Kidney (tissue), 14 donors: ENCODE data around the gene B3GNT7. TPM values are rescaled to one million over a fixed set of nuclear protein-coding genes. Genes with fewer than 3 reads are reported as not detected.

Experiments used
- DNase-seq, 5 donors: peaks; one replicate each; pipeline ENCODE4 v3.0.0-alpha.2; 2013 to 2020
- FAIRE-seq: peaks from 2 replicates; lab custom pipeline; 2012; peaks lifted over from hg19 to GRCh38; lab: Jason Lieb, UNC
- H3K27ac ChIP-seq, 2 donors: one replicate each; pipeline ENCODE4 v1.7.0; 2013; ENCODE audit warnings: low read depth in 2 of 2, low read length in 2 of 2, inconsistent platforms in 1 of 2
- H3K27me3 ChIP-seq: one replicate; pipeline ENCODE4 v1.7.1; 2013; ENCODE audit warnings: low read length, inconsistent platforms; ENCODE audit not compliant: control insufficient read depth, insufficient read depth
- H3K36me3 ChIP-seq, 3 donors: one replicate each; pipeline versions ENCODE4 v1.7.0 to v1.7.1; 2013; ENCODE audit warnings: low read length in 3 of 3, control low read depth in 1 of 3, inconsistent platforms in 1 of 3; ENCODE audit not compliant: insufficient read depth in 3 of 3, control insufficient read depth in 2 of 3
- H3K4me1 ChIP-seq, 3 donors: one replicate each; pipeline versions ENCODE4 v1.7.0 to v1.7.1; 2013; ENCODE audit warnings: low read length in 3 of 3, inconsistent platforms in 1 of 3, low read depth in 1 of 3; ENCODE audit not compliant: control insufficient read depth in 2 of 3, insufficient read depth in 2 of 3
- H3K4me3 ChIP-seq, 3 donors: one replicate each; pipeline versions ENCODE4 v1.7.0 to v1.8.1; 2013; ENCODE audit warnings: low read length in 3 of 3, control low read depth in 1 of 3, inconsistent platforms in 1 of 3
- H3K9ac ChIP-seq, 3 donors: one replicate each; pipeline versions ENCODE4 v1.7.0 to v1.7.1; 2013; ENCODE audit warnings: low read length in 3 of 3, control low read depth in 1 of 3, inconsistent platforms in 1 of 3
- H3K9me3 ChIP-seq, 3 donors: one replicate each; pipeline versions ENCODE4 v1.7.0 to v1.7.1; 2013; ENCODE audit warnings: low read length in 3 of 3, control low read depth in 1 of 3, inconsistent platforms in 1 of 3; ENCODE audit not compliant: control insufficient read depth in 2 of 3, insufficient read depth in 1 of 3
- intact Hi-C: fragments of 100-400 bp; cut with DNase I; formaldehyde crosslinking; loops from one replicate; pipeline ENCODE4 v1.11.1; 2022
- polyA plus RNA-seq: library from polyadenylated mRNA; stranded (reverse); fragments of 350-450 nt; fragmentation: Illumina TruSeq; extraction: RNeasy Lipid Tissue Mini Kit (QIAGEN cat#74804); gene quantifications from one replicate; pipeline ENCODE4 v1.2.3, GENCODE V29; 2014; ENCODE audit warnings: low read depth, low replicate concordance; ENCODE audit not compliant: insufficient read depth
- total RNA-seq: library from RNA; stranded (reverse); fragmentation: NEBNext Ultra II Directional; extraction: Animal tissue kit (Norgen Biotek cat#: 25700); gene quantifications from one replicate; pipeline ENCODE4 v1.2.1, GENCODE V29; 2021
- TF ChIP-seq, protein P1 (sequence below): IDR thresholded peaks from 3 replicates; pipeline ENCODE4 v1.5.1; 2012; ENCODE audit warnings: mild to moderate bottlenecking, moderate library complexity, borderline replicate concordance; ENCODE audit not compliant: insufficient read depth; ENCODE audit errors: extremely low read depth
- donor health status: control.
- donor health status: control.
- donor health status: control.
- donor health status: control.
- donor health status: control.
- donor health status: DM: yes; HTN: yes; CAD: no.
- donor health status: Normal renal cell carcinoma (clear cell type).

The B3GNT7 gene
- total and polyA plus RNA-seq, 2 donors from 2014 or later, result 2.4 to 9.3 TPM

DNA sequence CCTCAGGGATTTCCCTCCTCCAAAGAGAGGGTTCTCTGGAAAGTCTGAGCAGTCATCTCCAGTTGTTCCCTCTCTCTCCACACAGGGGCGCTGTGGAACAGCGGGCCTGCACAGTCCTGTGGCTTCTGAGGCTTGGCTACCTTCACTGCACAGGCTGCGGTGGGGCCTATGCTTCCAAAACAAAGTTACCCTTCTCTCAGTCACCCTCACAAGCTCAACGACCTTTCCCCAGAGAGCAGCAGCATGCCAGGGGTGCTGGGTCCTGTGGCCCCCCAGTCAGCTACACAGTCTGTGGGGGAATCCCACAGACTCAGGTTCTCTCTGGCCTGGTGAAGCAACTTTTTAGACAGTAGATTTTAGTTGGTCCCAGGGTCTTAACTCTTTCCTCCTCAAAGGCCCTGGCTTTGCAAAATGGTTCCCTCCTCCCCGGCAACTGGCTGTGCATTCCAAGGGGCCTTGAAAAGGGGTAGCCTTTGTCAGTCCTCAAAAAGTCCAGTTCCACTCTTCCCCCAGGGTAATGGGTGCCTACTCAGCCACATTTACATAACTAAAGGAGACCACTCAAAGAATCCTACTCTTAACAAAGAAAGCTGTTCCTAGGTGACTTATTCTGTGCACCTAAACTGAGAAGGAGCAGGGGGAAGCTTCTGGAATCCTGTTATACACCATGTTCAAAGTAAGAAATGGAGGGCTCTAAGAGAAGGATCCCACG, 14.9 kb downstream of the B3GNT7 start:
- intact Hi-C loops, result no loop called here
- FAIRE-seq, result no peak
- no peak overlapping the region for H3K27ac ChIP-seq

GRCh38 chr2:231411237-231411636, 15.7 kb downstream of the B3GNT7 start:
- no peaks in the 10 kb centered on the region for H3K36me3 ChIP-seq
- TF ChIP-seq, protein P1, sequence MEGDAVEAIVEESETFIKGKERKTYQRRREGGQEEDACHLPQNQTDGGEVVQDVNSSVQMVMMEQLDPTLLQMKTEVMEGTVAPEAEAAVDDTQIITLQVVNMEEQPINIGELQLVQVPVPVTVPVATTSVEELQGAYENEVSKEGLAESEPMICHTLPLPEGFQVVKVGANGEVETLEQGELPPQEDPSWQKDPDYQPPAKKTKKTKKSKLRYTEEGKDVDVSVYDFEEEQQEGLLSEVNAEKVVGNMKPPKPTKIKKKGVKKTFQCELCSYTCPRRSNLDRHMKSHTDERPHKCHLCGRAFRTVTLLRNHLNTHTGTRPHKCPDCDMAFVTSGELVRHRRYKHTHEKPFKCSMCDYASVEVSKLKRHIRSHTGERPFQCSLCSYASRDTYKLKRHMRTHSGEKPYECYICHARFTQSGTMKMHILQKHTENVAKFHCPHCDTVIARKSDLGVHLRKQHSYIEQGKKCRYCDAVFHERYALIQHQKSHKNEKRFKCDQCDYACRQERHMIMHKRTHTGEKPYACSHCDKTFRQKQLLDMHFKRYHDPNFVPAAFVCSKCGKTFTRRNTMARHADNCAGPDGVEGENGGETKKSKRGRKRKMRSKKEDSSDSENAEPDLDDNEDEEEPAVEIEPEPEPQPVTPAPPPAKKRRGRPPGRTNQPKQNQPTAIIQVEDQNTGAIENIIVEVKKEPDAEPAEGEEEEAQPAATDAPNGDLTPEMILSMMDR, result no peak
- H3K4me1 ChIP-seq, result peaks cover 0 to 11% (median under 1%) of the 10 kb centered on the region in 3 donors
- no peak for FAIRE-seq
- intact Hi-C loops, result no loop called here
- H3K27me3 ChIP-seq, result no peaks in the 10 kb centered on the region
- no peak overlapping the region for H3K27ac ChIP-seq
- H3K4me3 ChIP-seq, result no peak overlapping the region
- H3K9me3 ChIP-seq, result no peaks in the 10 kb centered on the region
- DNase-seq, result peak in 1 of 5 donors; percentile 12
- no peak overlapping the region for H3K9ac ChIP-seq

More for the DNA sequence above, 14.9 kb downstream of the B3GNT7 start:
- Histone ChIP-seq H3K4me3 (no peak overlapping the region), H3K9ac (no peak overlapping the region), H3K9me3 (no peaks in the 10 kb centered on the region), H3K4me1 (peaks cover 0 to 13% (median 3%) of the 10 kb centered on the region in 3 donors), H3K36me3 (no peaks in the 10 kb centered on the region), H3K27me3 (no peaks in the 10 kb centered on the region)
- TF ChIP-seq, protein P1, result peak; percentile 28
- peak in 1 of 5 donors; percentile 56 for DNase-seq

- Histone ChIP-seq H3K36me3 (no peaks in the 10 kb centered on the region), H3K27me3 (no peaks in the 10 kb centered on the region), H3K9ac (peak overlapping the region in 1 of 3 donors; percentile 61), H3K4me1 (peaks cover 0 to 11% (median 0%) of the 10 kb centered on the region in 3 donors), H3K9me3 (no peaks in the 10 kb centered on the region), H3K4me3 (peak overlapping the region; percentile 12 to 61 (median 36)), H3K27ac (peak overlapping the region; percentile 56 to 85)
- FAIRE-seq (no peak), DNase-seq (peak; percentile 92 to 95 (median 94))
- TF ChIP-seq, protein P1, result peak; percentile 85
- intact Hi-C loops, result no loop called here
These were observed 16.5 kb downstream of the B3GNT7 start for GRCh38 chr2:231411831-231412617.
